Esophagus squamous epithelium (tissue), 4 donors: ENCODE measurements around the gene STAT5B.

Source experiments
- POLR2A ChIP-seq, 4 donors: fragments of 450-650 bp; IDR thresholded peaks; one replicate each; pipeline ENCODE4 v1.6.1; 2017; ENCODE audit warnings: antibody characterized with exemption in 4 of 4, mild to moderate bottlenecking in 4 of 4, moderate library complexity in 3 of 4
- TF ChIP-seq, protein P1 (sequence below), 6 experiments: fragments of 450-650 bp in 4 of 6; fragments of 200-600 bp in 2 of 6; sonication (generic) in 2 of 6; IDR thresholded peaks; one replicate each; pipeline ENCODE4 v1.5.1; 2016 to 2019; ENCODE audit warnings: antibody characterized with exemption in 6 of 6, mild to moderate bottlenecking in 4 of 6, moderate library complexity in 4 of 6

DNA sequence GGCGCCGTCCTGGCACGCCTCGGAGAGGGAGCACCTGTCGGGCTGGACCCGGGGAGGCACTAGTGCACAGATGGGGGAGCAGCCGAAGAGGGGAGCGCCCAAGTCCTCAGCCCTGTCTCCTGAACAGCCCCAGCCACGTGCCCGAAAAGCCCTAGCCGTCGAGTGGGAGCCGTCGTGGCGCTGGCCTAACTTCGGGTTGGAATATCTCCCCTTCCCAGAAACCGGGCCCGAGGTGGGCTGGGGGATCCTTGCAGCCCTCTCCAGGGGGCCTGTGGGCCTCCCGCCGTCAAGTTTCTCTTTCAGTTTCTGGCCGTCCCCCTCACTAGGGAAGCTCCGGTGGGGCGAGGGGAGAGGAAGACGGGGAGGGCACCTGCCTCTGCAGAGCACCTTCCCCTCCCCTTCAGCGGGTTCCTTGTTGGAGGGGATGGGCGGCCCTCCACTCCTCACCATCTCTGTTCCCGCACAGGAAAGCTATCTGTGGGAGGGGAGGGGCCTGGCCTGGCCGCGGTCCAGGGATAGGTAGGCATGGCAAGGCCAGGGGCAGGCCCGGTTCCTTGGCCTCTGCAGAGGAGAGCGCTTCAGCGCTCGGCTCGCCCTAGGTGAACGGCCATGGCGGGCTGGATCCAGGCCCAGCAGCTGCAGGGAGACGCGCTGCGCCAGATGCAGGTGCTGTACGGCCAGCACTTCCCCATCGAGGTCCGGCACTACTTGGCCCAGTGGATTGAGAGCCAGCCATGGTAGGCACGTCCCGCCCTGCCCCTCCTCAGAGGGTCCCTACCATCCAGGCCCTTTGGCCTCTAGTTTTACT lies 12.8 kb upstream of the STAT5B start:
- TF ChIP-seq, protein P1, sequence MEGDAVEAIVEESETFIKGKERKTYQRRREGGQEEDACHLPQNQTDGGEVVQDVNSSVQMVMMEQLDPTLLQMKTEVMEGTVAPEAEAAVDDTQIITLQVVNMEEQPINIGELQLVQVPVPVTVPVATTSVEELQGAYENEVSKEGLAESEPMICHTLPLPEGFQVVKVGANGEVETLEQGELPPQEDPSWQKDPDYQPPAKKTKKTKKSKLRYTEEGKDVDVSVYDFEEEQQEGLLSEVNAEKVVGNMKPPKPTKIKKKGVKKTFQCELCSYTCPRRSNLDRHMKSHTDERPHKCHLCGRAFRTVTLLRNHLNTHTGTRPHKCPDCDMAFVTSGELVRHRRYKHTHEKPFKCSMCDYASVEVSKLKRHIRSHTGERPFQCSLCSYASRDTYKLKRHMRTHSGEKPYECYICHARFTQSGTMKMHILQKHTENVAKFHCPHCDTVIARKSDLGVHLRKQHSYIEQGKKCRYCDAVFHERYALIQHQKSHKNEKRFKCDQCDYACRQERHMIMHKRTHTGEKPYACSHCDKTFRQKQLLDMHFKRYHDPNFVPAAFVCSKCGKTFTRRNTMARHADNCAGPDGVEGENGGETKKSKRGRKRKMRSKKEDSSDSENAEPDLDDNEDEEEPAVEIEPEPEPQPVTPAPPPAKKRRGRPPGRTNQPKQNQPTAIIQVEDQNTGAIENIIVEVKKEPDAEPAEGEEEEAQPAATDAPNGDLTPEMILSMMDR (IDR thresholded peaks at IDR 0.05): no peak
- TF ChIP-seq POLR2A (IDR thresholded peaks at IDR 0.05): no peak
